NCI-H1417 treated with DMSO at 0.1 percent for 48 hours (cell line): ENCODE measurements around the gene MFGE8.

Experiments
- DNase-seq: peaks from one replicate; lab custom pipeline; 2025; lab: John Stamatoyannopoulos, UW

Gene MFGE8

GRCh38 chr15:88874275-88874674 is 38.9 kb downstream of the MFGE8 start:
- DNase-seq = no peak

DNA sequence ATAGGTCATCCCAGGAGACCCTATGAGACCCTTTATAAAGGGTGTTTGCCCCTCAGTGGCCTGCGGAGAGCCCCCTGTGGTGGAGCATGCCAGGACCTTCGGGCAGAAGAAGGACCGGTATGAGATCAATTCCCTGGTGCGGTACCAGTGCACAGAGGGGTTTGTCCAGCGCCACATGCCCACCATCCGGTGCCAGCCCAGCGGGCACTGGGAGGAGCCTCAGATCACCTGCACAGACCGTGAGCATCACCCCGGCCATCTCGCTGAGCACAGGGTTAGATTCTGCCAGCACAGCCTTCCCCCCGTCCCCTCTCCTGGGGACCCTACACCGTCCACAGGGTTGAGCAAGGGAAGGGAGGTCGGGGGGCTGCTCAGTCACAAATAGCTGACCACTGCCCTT is 39.4 kb downstream of the MFGE8 start:
- no peak for DNase-seq

DNA sequence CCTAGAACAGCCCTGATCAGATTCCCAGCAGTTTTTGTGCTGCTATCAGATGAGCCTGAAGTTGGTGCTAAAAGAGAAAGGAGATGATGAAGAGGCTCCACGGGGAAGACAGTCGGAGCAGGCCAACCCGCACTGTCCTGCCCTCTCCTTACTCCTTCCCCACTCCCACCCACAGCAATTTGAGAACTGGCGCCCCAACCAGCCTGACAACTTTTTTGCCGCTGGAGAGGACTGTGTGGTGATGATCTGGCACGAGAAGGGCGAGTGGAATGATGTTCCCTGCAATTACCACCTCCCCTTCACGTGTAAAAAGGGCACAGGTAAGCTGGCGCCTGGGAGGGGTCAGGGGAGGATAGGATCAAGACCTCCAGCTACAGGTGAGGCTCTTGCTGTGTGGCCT is 40.5 kb downstream of the MFGE8 start:
- no peak for DNase-seq

GRCh38 chr15:88872106-88872505 is 41.1 kb downstream of the MFGE8 start:
- no peak for DNase-seq

- DNase-seq = no peak
These were observed 41.9 kb downstream of the MFGE8 start for GRCh38 chr15:88871313-88871712.

GRCh38 chr15:88866295-88866881 is 46.8 kb downstream of the MFGE8 start:
- no peak for DNase-seq

- no peak for DNase-seq
These were observed 47.6 kb downstream of the MFGE8 start for GRCh38 chr15:88865498-88866099.

DNA sequence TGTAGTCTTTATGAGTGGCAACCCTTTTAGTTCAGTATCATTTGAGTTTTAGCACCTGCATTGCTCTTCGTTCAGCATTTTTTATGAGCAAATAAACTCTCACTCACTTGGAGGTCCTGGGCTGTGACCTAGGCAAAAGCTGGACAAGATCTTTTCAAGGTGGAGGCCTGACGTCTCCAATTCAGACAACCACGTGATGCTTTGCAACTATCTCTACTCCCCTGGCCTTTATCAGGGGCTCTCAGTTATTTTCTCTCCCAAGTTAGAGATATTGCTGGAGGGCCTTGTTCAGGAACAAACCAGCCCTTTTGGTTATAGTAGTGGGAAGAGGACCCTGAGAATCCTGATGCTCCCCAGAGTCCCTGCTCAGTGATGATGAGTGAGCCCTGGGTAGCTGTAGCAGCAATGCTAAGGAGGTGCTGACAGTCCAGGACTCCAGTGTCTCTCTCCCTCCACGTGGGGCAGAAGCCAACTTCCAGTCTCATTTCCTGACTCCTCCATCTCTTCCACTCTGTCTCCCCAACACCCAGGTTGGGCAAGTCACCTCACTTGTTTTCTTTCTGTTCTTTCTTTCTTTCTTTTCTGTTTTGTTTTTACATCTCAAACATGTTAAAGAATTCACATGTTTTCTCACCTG is 48.2 kb downstream of the MFGE8 start:
- no peak for DNase-seq

- DNase-seq = no peak
These were observed 49.8 kb downstream of the MFGE8 start for GRCh38 chr15:88863412-88863811.

GRCh38 chr15:88860212-88860611 is 53.0 kb downstream of the MFGE8 start:
- DNase-seq = no peak

- DNase-seq = no peak
These were observed 53.6 kb downstream of the MFGE8 start for GRCh38 chr15:88859550-88859949.

- DNase-seq = no peak
These were observed 54.2 kb downstream of the MFGE8 start for GRCh38 chr15:88858934-88859333.

DNA sequence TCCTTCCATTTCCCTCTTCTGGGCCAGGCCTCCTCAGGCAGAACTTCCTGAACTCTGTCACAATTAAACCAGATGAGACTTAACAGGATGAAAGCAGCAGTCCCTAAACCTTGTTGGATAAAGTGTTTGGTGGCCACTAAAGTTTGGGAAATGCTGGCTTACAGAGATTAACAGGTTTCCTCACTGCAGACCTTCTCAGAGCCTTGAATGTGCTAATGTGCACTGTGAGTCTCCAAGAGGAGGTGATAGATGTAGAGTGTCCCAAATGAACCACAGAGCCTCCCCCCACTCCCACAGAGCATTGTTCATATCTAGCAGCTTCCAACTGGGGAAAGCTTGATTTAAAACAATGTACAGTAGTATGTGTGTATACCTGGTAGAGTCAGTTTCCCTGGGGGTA is 60.7 kb downstream of the MFGE8 start:
- DNase-seq = no peak

- no peak for DNase-seq
These were observed 63.7 kb downstream of the MFGE8 start for GRCh38 chr15:88849376-88850072.
